Hindlimb muscle (tissue), 1 donor: ENCODE measurements around the gene BAIAP2. TPM values are rescaled to one million over a fixed set of nuclear protein-coding genes. Genes with fewer than 3 reads are reported as not detected.
A peak's percentile ranks its signal among the peaks of the same experiment; 100 is the strongest.

Experiments used
- DNase-seq: peaks from one replicate; pipeline ENCODE4 v3.0.0-alpha.2; 2013
- polyA plus RNA-seq: library from polyadenylated mRNA; unstranded; fragments of 120-200 nt; gene quantifications from one replicate; pipeline ENCODE4 v1.2.1, GENCODE V29; 2013; ENCODE audit not compliant: insufficient read length

The BAIAP2 gene
- polyA plus RNA-seq, 1 donor: 18.9 TPM

DNA sequence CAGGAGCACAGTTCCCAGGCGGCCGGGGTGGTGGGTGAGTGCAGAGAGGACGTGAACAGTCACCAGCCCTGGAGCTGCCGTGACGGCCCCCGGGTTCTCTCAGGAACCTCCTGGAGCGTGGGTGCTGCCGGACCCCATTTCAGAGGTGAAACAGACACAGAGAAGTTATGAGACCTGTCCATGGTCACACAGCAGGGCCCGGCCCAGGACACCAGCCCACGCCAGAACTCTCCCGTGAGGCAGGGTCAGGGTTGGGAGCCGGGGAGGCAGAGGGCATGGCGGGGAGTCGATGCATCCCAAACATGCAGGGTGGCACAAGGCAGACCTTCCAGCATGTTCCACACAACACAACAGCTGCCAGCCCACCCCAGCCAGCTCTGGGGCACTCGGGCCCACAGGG lies 126.6 kb downstream of the BAIAP2 start:
- no peak for DNase-seq

DNA sequence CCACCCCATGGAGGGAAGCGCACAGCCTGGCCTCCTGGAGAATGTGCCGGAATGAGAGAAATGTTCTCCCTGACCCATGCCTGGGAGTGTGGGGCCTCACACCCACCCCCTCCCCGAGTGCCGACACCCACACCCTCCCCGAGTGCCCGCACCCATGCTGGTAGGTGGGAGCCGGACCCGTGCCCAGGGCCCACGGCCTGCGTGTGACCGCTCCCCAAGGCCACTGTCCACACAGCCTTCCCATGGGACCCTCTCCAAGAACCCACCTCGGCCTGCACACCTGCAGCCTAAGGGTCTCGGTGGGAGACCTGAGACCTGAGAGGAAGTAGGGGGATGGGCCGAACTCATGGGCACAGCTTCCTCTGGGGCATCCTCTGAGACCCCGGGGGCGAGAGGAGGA lies 127.0 kb downstream of the BAIAP2 start:
- no peak for DNase-seq

DNA sequence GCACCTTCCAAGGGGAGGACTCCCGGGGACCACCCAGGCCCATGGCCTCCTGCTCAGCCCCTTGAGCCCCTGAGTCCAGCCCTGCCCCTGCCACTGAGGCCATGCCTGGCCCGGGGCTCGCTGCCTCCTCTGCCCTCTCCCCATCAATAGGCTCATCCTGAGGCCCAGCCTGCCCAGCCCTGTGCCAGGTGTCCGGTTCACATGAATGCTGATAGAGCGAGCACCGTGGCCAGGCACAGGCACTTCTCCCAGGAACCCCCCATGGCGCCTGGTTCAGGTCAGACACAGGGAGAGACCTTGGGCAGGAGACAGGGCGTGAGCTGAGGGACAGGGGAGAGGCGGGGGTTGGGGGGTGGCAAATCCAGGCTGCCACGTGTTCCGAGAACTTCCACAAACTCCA lies 127.5 kb downstream of the BAIAP2 start:
- no peak for DNase-seq

DNA sequence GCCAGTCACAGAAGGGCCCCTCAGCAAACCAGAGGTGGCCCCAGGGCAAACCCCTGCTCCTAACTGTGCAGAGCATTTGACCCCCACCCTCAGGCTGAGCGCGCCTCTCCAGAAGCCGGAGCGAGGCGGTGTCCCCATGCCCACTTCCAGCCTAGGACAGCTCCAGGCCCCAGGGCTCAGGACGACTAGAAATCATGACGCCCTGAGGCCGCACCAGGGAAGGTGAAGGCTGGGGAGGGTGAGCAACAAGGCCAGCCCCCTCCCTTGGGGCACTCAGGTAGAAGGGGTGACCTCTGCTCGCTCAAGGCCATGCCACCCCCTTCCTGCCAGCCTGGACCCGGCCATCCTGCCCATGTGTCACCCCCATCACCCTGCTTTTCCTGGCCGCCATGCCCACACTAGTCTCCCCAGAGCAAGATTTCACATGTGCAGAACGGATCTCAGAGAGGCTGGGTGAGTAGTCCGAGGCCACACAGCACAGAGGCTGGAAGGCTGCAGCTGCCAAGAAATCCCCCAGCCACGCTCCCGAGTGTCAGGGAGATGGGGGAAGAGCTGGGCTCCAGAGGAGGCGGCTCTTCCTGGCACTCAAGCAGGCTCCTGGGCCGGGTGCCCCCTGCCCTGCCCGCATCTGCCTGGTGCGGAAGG lies 128.2 kb downstream of the BAIAP2 start:
- no peak for DNase-seq

DNA sequence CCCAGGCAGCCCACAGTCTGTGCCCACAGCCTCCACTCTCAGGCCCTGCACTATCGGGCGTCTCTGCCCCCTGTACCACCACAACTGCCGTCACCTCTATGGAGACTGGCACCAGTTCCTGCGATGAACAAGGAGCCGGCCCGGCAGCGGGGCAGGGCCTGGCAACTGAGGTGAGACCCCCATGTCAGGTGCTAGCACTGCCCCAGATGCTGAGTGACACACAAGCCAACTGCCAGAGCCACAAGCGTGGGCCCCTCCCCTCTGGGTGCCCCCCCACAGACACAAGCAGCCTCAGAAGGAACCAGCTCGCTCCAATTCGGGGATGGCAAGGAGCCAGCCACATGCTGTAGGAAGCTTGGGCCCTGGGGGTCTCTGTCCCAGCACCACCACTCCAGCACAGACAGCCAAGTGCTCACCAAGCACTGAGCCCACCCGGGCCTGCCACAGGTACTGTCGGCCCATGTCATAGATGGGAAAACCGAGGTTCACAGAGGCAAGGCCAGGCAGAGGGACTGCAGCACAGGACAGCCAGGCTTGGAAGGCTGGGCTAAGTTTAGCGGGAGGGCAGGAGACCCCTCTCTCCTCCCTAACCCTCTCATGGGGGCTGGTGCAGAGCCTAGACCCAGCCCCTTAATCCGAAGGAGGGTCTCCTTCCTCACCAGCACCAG lies 128.9 kb downstream of the BAIAP2 start:
- DNase-seq: no peak

DNA sequence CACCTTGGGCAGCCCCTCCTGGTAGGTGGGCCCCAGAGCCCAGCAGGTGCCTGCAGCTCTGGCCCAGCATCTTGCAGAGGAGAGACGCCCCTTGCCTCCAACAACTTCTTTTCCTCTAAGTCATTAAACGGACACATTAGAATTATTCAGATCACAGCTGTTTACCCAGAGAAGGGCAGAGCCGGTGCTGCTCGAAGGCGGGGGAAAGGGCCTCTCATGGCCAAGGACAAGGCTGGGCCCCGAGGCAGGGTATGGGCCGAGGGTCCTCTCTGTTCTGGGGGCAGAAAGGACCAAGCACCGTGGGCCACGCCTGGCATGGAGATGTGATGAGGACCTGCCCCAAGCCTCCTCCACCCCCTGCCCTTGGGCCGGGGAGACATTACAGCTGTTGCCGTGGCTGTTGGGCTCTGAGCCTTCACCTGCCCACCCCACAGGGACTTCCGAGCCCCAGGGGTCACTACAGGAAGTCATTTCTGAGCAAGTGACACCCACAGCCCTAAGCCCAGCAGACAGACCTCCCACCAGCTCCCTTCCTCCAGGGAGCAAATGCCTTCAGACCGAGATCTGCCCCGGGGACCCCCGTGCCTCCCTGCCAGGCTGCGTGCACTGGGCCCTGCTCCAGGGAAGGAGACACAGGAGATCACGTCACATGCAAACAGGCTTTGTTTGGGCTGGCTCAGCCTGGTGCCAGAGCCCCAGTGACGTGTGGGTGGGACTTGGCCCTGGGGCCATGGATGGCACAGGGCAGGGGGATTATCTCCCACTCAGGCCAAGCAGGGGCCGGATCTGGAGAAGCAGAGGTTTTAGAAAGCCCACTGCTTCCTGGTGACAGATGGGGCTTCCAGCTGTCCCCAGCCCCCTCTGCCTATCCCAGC lies 129.7 kb downstream of the BAIAP2 start:
- peak; percentile 58 for DNase-seq

DNA sequence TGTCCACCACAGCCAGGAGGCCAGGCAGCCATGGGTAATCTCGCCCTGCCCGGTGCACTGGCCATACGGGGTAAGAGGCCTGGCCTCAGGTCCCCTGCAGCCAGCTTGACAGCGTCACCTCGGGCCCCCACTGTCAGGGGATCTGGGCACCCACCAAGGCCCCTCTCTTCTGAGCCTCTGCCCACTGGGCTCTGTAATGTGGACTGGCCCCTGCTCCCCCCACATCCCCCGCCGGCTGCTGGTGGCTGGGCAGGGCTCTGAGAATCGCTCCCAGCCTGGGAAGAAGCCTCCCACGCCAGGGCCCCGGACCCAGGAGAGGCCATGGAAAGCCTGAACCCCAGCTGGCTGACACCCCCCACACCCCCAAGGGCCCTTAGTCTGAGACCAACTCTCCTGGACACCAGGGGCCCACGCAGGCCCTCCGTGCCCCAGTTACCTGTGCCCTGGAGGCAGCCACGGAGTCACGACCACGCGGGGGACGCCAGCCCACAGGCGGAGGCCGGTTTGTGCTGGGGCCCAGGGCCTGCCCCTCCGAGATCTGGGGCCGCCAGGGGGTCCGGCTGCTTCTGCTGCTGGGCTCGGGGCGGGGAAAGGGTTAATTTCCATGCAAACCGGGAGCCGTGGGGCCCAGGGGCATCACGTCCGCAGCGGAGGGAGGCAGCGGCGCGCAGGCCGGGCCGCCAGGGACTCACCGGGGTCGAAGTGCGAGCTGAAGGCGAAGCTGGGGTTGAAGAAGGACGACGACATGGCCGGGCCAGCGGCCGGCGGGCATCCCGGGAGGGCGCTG lies 130.5 kb downstream of the BAIAP2 start, which contains the start of gene PVALEF:
TSS of gene PVALEF (plus strand) at position 262 of the 787 bp plus-strand sequence. CDS start 15,720 bp downstream, outside the sequence.
- DNase-seq: no peak

DNA sequence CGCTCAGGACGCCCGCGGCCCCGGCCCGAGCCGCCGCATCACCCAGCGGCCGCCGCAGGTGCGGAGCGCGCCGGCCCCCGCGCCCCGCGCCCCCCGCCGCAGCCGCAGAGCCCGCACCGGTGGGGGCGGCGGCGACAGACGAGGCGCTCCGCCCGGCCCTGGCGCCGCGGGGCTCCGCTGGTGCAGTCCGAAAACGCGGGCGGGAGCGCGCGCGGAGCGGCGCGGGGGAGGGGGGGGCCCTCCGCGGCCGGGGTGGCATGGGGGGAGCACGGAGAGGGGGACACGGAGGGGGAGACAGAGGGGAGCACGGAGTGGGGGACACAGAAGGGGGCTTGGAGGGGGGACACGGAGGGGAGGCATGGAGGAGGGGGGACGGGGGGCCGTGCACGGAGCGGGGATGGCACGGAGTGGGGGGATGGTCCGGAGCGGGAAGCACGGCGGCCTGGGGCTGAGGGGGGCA lies 131.1 kb downstream of the BAIAP2 start, which contains the start of gene AATK:
TSS of gene AATK (minus strand) at position 189 of the 460 bp plus-strand sequence. CDS start 229 bp downstream, outside the sequence.
- no peak for DNase-seq

Other genes with a start within 250 kb of the BAIAP2 start
- gene CHMP6, start 43.3 kb upstream of the BAIAP2 start, polyA plus RNA-seq: 25.4 TPM
- gene PVALEF, start 130.4 kb downstream of the BAIAP2 start, polyA plus RNA-seq: 3.0 TPM
- gene AATK, start 131.1 kb downstream of the BAIAP2 start, polyA plus RNA-seq: 11.3 TPM
- gene CEP131, start 187.8 kb downstream of the BAIAP2 start, polyA plus RNA-seq: 15.4 TPM
- gene TEPSIN, start 203.9 kb downstream of the BAIAP2 start, polyA plus RNA-seq: 17.8 TPM
- gene NDUFAF8, start 204.2 kb downstream of the BAIAP2 start, polyA plus RNA-seq: 48.8 TPM